ENCODE data around the gene SPTLC1. TPM values are rescaled to one million over a fixed set of nuclear protein-coding genes. Genes with fewer than 3 reads are reported as not detected.

SPTLC1 gene

Small RNA genes lying within 50 kb of the gene (small RNA-seq; reads per million reads assigned to genes)
- gene MTATP6P29 (ENCODE audit: insufficient read depth) (not detected), gene MTND4LP7 (ENCODE audit: insufficient read depth) (not detected)
